H1 (cell line): ENCODE measurements around the gene TBC1D16. TPM values are rescaled to one million over a fixed set of nuclear protein-coding genes. Genes with fewer than 3 reads are reported as not detected.

Source experiments
- BACH1 ChIP-seq: IDR thresholded peaks from 2 replicates; pipeline ENCODE4 v1.6.1; 2012; ENCODE audit warnings: low read length, improper control_type of control experiment
- KDM4A ChIP-seq: IDR thresholded peaks from one replicate; pipeline ENCODE4 v1.7.1; 2012; ENCODE audit warnings: low read depth, mild to moderate bottlenecking, moderate library complexity, low read length, inconsistent platforms; ENCODE audit not compliant: severe bottlenecking
- MAFK ChIP-seq: IDR thresholded peaks from 2 replicates; pipeline ENCODE4 v1.6.1; 2012; ENCODE audit warnings: low read depth, mild to moderate bottlenecking, improper control_type of control experiment, low read length
- PHF8 ChIP-seq: fragments of 200-600 bp; sonication (generic); conservative IDR thresholded peaks from 2 replicates; pipeline ENCODE4 v1.7.1; 2012; ENCODE audit warnings: low read depth, mild to moderate bottlenecking, inconsistent platforms, low read length, moderate library complexity
- USF2 ChIP-seq: IDR thresholded peaks from 2 replicates; pipeline ENCODE4 v1.6.1; 2011; ENCODE audit warnings: low read length, improper control_type of control experiment
- polyA plus RNA-seq, 7 experiments: library from polyadenylated mRNA; depleted of rRNA in 3 of 7; stranded (reverse) in 5 of 7; unstranded in 2 of 7; fragments of >200 nt in 5 of 7; fragments of 200-250 nt in 2 of 7; gene quantifications; 1 replicate in 5 of 7; 2 replicates in 1 of 7; 4 replicates in 1 of 7; pipeline versions ENCODE4 v1.2.1 to v1.2.3, GENCODE V29; 2011 to 2013; ENCODE audit warnings: missing spikeins in 2 of 7, mixed read lengths in 2 of 7
- total RNA-seq: library from RNA; stranded (reverse); fragmentation: NEBNext Ultra II Directional; extraction: Animal tissue kit (Norgen Biotek cat#: 25700); gene quantifications from 2 replicates; pipeline ENCODE4 v1.2.1, GENCODE V29; 2021

TBC1D16 gene
- total and polyA plus RNA-seq, 2 of the 8 experiments (the other 6 are each of a cell fraction or from before 2014, with no cell fraction given): 21.1 to 109 TPM

GRCh38 chr17:79928502-79929256, 107.0 kb downstream of the TBC1D16 start (continued):
- TF ChIP-seq USF2 (no peak), PHF8 (no peak), KDM4A (no peak), MAFK (no peak), BACH1 (no peak)
- TF ChIP-seq, all 59 proteins: peak for 0
